ENCODE measurements around the gene RCAN2.

DNA sequence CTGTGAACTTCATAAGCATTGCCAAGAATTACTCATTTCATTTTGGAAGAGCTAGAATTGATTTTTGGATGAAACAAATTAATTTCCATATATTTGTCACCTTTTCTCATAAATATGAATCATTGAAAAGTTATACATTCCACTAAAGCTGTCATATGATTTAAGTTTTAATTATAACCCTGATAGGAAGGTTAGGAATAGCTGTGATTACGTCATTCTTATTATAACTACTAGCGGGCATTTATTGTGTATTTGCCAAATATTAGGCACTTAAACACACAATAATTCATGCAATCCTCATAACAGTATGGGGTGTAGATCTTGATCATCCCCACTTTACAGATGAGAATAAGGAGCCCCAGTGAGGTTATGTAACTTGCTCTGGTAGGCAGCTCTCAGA is 243.1 kb downstream of the RCAN2 start:
- TF ChIP-seq, protein P1, sequence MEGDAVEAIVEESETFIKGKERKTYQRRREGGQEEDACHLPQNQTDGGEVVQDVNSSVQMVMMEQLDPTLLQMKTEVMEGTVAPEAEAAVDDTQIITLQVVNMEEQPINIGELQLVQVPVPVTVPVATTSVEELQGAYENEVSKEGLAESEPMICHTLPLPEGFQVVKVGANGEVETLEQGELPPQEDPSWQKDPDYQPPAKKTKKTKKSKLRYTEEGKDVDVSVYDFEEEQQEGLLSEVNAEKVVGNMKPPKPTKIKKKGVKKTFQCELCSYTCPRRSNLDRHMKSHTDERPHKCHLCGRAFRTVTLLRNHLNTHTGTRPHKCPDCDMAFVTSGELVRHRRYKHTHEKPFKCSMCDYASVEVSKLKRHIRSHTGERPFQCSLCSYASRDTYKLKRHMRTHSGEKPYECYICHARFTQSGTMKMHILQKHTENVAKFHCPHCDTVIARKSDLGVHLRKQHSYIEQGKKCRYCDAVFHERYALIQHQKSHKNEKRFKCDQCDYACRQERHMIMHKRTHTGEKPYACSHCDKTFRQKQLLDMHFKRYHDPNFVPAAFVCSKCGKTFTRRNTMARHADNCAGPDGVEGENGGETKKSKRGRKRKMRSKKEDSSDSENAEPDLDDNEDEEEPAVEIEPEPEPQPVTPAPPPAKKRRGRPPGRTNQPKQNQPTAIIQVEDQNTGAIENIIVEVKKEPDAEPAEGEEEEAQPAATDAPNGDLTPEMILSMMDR (IDR thresholded peaks at IDR 0.05 in 8 of 11, conservative IDR thresholded peaks at IDR 0.05 in 3 of 11) = no peak
- no peak for TF ChIP-seq POLR2A (IDR thresholded peaks at IDR 0.05)
